A549 treated with CORT108297 at 1 μM for 4 hours (cell line): Measurements from ENCODE around the gene MRPL48. TPM values are rescaled to one million over a fixed set of nuclear protein-coding genes. Genes with fewer than 3 reads are reported as not detected.

Experiments
- total RNA-seq: library from RNA; stranded (reverse); fragments of 200-300 nt; extraction: Qiagen RNA extraction; gene quantifications from 5 replicates; pipeline ENCODE4 v1.2.3, GENCODE V29; 2022

Gene MRPL48
- total RNA-seq = 46.0 to 51.0 TPM (median 48.3 TPM) in 5 replicates

DNA sequence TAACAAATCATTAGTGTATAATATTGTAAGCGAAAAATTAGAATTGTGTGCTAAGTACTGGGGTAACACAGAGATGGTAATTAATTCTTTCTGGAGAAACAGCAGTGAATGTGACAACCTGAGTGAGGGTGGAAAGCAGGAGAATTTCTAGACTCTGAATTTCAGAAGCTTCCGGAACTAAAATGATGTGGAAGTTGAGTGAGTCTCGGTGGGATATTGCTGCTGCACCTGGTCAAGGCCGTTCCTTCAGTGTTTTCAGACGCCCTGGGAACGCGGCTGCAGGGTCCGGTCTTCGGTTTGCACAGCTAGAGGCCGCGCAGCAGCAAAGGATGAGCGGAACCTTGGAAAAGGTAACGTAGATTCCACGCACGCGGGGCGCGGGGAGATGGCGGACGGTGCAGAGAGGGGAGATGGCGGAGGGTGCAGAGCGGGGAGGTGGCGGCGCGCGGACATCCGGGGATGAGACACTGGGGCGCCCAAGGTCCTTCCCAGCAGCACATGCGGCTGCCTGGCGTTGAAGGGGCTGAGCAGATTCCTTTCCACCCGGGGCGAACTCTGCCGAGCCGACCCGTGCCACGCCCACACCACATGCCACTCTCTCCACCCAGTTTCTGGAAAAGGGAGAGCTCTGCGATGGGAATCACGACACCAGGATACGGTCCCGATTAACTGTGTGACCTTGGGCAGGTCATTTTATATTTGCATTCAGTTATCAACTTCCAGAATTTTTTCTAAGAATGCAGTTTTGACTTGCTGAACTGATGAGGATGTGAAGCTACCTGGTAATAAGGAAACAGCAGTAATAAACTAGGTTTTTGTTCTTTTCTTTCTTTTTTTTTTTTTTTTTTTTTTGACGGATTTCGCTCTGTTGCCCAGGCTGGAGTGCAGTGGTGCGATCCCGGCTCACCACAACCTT, at the start of gene MRPL48:
Gene MRPL48 (plus strand): TSS at position 232 of the 916 bp plus-strand sequence. CDS start 98 bp downstream, at position 330.

DNA sequence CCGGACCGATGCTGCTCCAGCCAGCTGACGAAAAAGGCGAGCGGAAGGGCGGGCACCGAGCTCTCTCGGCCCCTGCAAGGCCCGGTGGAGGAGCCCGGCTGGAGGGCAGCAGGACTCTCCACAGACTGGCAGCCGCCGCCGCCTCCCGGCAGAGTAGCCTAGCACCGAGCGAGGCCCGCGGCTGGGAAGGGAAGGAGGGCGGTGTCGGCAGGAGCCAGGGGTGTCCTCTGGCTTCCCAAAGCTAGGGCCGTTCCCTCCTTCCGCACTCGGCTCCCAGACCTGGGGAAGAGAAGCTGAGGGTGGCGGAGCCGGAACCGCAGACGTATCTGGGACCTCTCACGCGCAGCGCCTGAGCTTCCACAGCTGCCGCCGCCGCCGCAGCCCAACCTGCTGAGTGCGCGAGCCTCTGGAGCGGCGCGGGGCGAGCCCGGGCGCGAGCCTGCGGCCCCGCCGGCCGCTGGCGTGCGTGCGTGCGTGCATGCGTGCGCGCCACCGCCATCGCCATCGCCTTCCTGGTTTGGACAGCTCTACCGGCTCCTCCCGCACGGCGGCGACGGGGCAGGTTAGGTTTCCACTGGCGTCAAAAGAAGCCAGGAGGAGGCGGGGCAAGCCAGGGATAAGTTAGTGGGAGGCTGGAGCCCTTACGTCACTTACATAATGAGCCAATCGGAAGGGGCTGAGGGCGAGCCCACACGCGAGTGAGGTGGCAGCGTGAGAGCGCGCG, 26.8 kb upstream of the MRPL48 start, which contains the start of gene RAB6A:
Gene RAB6A (minus strand): TSS at position 396 of the 724 bp plus-strand sequence. CDS start 439 bp downstream, outside the sequence.

DNA sequence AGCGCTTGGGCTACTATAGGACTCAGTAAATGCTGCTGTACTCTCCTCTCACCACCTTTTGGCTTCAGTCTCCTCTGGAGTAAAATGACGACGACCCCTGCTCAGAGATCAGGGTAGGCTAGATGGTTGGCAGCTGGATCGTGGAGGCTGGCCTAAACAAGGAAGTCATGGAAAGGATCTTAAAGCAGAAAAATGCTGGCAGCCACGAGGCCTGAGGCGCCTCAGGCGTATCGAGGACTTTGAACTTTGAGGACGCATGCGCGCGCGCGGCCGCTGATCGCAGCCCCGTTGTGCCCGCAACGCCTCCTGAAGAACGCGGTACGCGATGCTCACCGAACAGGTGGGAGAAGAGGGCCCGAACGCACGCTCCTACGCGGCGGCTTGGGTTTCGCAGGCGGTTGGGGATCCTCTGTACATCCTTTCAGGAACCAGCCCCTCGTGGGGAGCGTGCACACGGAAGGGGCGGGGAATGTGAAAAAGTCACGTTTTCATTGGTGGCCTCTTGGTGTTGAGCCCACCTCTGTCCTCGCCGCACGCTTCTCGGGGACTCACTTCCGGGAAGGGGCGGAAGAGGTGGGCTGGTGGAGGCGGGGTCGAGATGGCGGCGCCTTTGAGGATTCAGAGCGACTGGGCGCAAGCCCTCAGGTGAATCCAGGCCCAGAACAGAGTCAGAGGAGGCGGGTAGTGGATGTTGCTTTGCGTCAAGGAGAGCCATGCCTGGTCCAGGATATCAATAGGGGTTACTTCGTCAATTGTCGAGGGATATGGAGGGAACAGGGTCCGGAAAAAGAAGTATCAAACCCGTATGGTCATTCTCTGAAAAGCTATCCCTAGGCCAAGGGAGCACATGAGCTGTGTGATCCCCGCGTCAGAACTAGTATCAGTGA, 89.0 kb downstream of the MRPL48 start, which contains the start of the genes COA4 and PAAF1:
Gene COA4 (minus strand): TSS at position 423 of the 887 bp plus-strand sequence. CDS start 3,468 bp downstream, outside the sequence.
Gene PAAF1 (plus strand): TSS at position 576 of the 887 bp plus-strand sequence. CDS start 23 bp downstream, at position 599.

Other genes starting within 250 kb of the MRPL48 start
- 10.7 to 16.4 TPM (median 14.1 TPM) in 5 replicates for gene FAM168A, start 189.8 kb upstream of the MRPL48 start, total RNA-seq
- 0.46 to 0.82 TPM (median 0.76 TPM) in 5 replicates for gene PLEKHB1, start 141.3 kb upstream of the MRPL48 start, total RNA-seq
- gene RAB6A, start 26.8 kb upstream of the MRPL48 start, total RNA-seq = 52.5 to 69.8 TPM (median 59.3 TPM) in 5 replicates
- 129 to 147 TPM (median 134 TPM) in 5 replicates for gene COA4, start 89.0 kb downstream of the MRPL48 start, total RNA-seq
- 10.8 to 12.7 TPM (median 11.6 TPM) in 5 replicates for gene PAAF1, start 89.1 kb downstream of the MRPL48 start, total RNA-seq
- 0.15 to 0.50 TPM (median 0.41 TPM) in 5 replicates for gene DNAJB13, start 163.2 kb downstream of the MRPL48 start, total RNA-seq
- gene UCP2, start 195.0 kb downstream of the MRPL48 start, total RNA-seq = 71.6 to 85.6 TPM (median 79.9 TPM) in 5 replicates
- 1.3 to 2.5 TPM (median 1.5 TPM) in 5 replicates for gene UCP3, start 221.2 kb downstream of the MRPL48 start, total RNA-seq